ENCODE results near the gene PRKAG2. TPM values are rescaled to one million over a fixed set of nuclear protein-coding genes. Genes with fewer than 3 reads are reported as not detected.

The PRKAG2 gene
- polyA plus RNA-seq, 3 donors: 29.2 to 59.8 (median 30.9) TPM

DNA sequence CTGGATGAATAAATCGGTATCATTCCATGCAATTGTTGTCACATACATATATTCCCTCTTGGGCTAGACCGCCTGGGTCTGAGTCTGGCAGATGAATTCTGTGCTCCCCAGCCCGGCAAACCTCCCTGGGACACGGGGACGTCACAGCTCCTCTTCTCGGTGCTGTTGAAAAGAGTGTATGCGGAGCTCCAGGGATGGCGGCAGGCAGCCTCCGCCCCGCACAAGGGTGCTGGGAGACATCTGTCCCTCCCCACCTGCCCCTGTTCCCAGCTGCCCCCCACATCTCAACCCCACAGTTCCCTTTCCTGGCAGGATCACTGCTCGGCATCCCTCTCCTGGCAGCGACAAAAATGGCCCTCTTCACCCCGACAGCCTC is 32.1 kb downstream of the PRKAG2 start:
- H2AFZ ChIP-seq (ENCODE audit: insufficient read depth, low read depth, low read length, poor library complexity, severe bottlenecking): no peak overlapping the region
- WGBS (ENCODE audit: insufficient coverage): 94% methylated on average over 9 of the region's 13 CpGs
- intact Hi-C loops (cut with micrococcal nuclease): loop anchor here in 1 of 2 donors (2.0 kb wide), 1 partner anchor 48 kb away; no protein-coding TSS in a partner anchor
- peak overlapping the region; percentile 89 to 94 for H3K27ac ChIP-seq (ENCODE audit: low read depth in 1 of 2, low read length in 2 of 2)
- H3K4me3 ChIP-seq (replicated peaks in 1 of 3; ENCODE audit: low read depth in 2 of 3, low read length in 3 of 3): no peak overlapping the region
- no peaks in the 10 kb centered on the region for H3K9me3 ChIP-seq (replicated peaks in 1 of 2; ENCODE audit: control insufficient read depth in 1 of 2, insufficient read depth in 1 of 2, low read length in 2 of 2)
- TF ChIP-seq, protein P1, sequence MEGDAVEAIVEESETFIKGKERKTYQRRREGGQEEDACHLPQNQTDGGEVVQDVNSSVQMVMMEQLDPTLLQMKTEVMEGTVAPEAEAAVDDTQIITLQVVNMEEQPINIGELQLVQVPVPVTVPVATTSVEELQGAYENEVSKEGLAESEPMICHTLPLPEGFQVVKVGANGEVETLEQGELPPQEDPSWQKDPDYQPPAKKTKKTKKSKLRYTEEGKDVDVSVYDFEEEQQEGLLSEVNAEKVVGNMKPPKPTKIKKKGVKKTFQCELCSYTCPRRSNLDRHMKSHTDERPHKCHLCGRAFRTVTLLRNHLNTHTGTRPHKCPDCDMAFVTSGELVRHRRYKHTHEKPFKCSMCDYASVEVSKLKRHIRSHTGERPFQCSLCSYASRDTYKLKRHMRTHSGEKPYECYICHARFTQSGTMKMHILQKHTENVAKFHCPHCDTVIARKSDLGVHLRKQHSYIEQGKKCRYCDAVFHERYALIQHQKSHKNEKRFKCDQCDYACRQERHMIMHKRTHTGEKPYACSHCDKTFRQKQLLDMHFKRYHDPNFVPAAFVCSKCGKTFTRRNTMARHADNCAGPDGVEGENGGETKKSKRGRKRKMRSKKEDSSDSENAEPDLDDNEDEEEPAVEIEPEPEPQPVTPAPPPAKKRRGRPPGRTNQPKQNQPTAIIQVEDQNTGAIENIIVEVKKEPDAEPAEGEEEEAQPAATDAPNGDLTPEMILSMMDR (IDR thresholded peaks at IDR 0.05): no peak
- Mint-ChIP-seq H3K27me3 (ENCODE audit: low read depth in 3 of 3) (peaks cover 0 to 1% (median 0%) of the 10 kb centered on the region in 3 donors), H3K9me3 (peaks cover 0 to 2% (median 0%) of the 10 kb centered on the region in 7 donors), H3K4me1 (peaks cover 62% of the 10 kb centered on the region), H3K36me3 (peaks cover 45 to 49% of the 10 kb centered on the region in 2 donors), H3K27ac (peak overlapping the region; percentile 94 to 99 (median 98)), H3K4me3 (no peak overlapping the region)
- H3K9ac ChIP-seq (ENCODE audit: insufficient read depth, low read length, poor library complexity, severe bottlenecking): peak overlapping the region; percentile 62
- DNase-seq: no peak
- H4K20me1 ChIP-seq (ENCODE audit: insufficient read depth, low read length): peaks cover 19% of the 10 kb centered on the region
- peaks cover 67 to 68% of the 10 kb centered on the region in 2 donors for H3K4me1 ChIP-seq (ENCODE audit: control insufficient read depth in 1 of 2, insufficient read depth in 2 of 2, low read length in 2 of 2)
- H3K79me2 ChIP-seq (ENCODE audit: insufficient read depth, low read length): peaks cover 81% of the 10 kb centered on the region
- H3K27me3 ChIP-seq (ENCODE audit: control insufficient read depth in 2 of 2, insufficient read depth in 2 of 2, low read length in 2 of 2): no peaks in the 10 kb centered on the region
- H3K4me2 ChIP-seq (replicated peaks; ENCODE audit: extremely low read depth, low read length, poor library complexity, severe bottlenecking): peak overlapping the region; percentile 7
- peaks cover 5 to 21% of the 10 kb centered on the region in 2 donors for H3K36me3 ChIP-seq (replicated peaks in 1 of 2; ENCODE audit: control insufficient read depth in 1 of 2, insufficient read depth in 2 of 2, low read length in 2 of 2)

GRCh38 chr7:151844071-151844824 is 32.7 kb downstream of the PRKAG2 start:
- Histone ChIP-seq H3K27ac (ENCODE audit: low read depth in 1 of 2, low read length in 2 of 2) (peak overlapping the region; percentile 89 to 94), H3K4me2 (replicated peaks; ENCODE audit: extremely low read depth, low read length, poor library complexity, severe bottlenecking) (peak overlapping the region; percentile 7), H3K9me3 (replicated peaks in 1 of 2; ENCODE audit: control insufficient read depth in 1 of 2, insufficient read depth in 1 of 2, low read length in 2 of 2) (no peaks in the 10 kb centered on the region), H2AFZ (ENCODE audit: insufficient read depth, low read depth, low read length, poor library complexity, severe bottlenecking) (no peak overlapping the region), H3K4me3 (replicated peaks in 1 of 3; ENCODE audit: low read depth in 2 of 3, low read length in 3 of 3) (no peak overlapping the region), H4K20me1 (ENCODE audit: insufficient read depth, low read length) (peaks cover 24% of the 10 kb centered on the region), H3K27me3 (ENCODE audit: control insufficient read depth in 2 of 2, insufficient read depth in 2 of 2, low read length in 2 of 2) (no peaks in the 10 kb centered on the region), H3K9ac (ENCODE audit: insufficient read depth, low read length, poor library complexity, severe bottlenecking) (peak overlapping the region; percentile 62), H3K79me2 (ENCODE audit: insufficient read depth, low read length) (peaks cover 79% of the 10 kb centered on the region), H3K36me3 (replicated peaks in 1 of 2; ENCODE audit: control insufficient read depth in 1 of 2, insufficient read depth in 2 of 2, low read length in 2 of 2) (peaks cover 3 to 21% of the 10 kb centered on the region in 2 donors), H3K4me1 (ENCODE audit: control insufficient read depth in 1 of 2, insufficient read depth in 2 of 2, low read length in 2 of 2) (peaks cover 67 to 68% of the 10 kb centered on the region in 2 donors)
- peak overlapping the region; percentile 94 to 99 (median 98) for H3K27ac Mint-ChIP-seq
- peaks cover 41 to 44% of the 10 kb centered on the region in 2 donors for H3K36me3 Mint-ChIP-seq
- intact Hi-C loops (cut with micrococcal nuclease): loop anchor here in 1 of 2 donors (2.0 kb wide), 1 partner anchor 47 kb away; no protein-coding TSS in a partner anchor
- peak; percentile 91 to 96 (median 95) for DNase-seq
- peaks cover 0 to 2% (median 0%) of the 10 kb centered on the region in 7 donors for H3K9me3 Mint-ChIP-seq
- peaks cover 0 to 1% (median 0%) of the 10 kb centered on the region in 3 donors for H3K27me3 Mint-ChIP-seq (ENCODE audit: low read depth in 3 of 3)
- peaks cover 62% of the 10 kb centered on the region for H3K4me1 Mint-ChIP-seq
- peak overlapping the region in 1 of 2 donors; percentile 73 for H3K4me3 Mint-ChIP-seq
- WGBS (ENCODE audit: insufficient coverage): 0% methylated on average over 5 of the region's 20 CpGs
- TF ChIP-seq, protein P1 (IDR thresholded peaks at IDR 0.05): no peak
